HG02798 (cell line): ENCODE results near the gene EPB41L4B.

Source experiments
- ATAC-seq: cut with Tn5 transposase; IDR thresholded peaks from one replicate; pipeline ENCODE4 v1.9.1; 2021; ENCODE audit warnings: mild to moderate bottlenecking; ENCODE audit not compliant: unreplicated experiment, poor library complexity

EPB41L4B gene

GRCh38 chr9:109272745-109273144, 48.1 kb downstream of the EPB41L4B start:
- ATAC-seq: no peak

- ATAC-seq: no peak
Observed at GRCh38 chr9:109272045-109272444, 48.8 kb downstream of the EPB41L4B start.

GRCh38 chr9:109270971-109271925, 49.6 kb downstream of the EPB41L4B start:
- ATAC-seq: no peak

GRCh38 chr9:109270441-109270840, 50.4 kb downstream of the EPB41L4B start:
- no peak for ATAC-seq

- ATAC-seq: no peak
Observed at GRCh38 chr9:109269839-109270238, 51.0 kb downstream of the EPB41L4B start.

- no peak for ATAC-seq
Observed at GRCh38 chr9:109269081-109269480, 51.8 kb downstream of the EPB41L4B start.

GRCh38 chr9:109267555-109267954, 53.3 kb downstream of the EPB41L4B start:
- no peak for ATAC-seq

GRCh38 chr9:109264877-109265587, 55.8 kb downstream of the EPB41L4B start:
- ATAC-seq: no peak

- no peak for ATAC-seq
Observed at GRCh38 chr9:109263358-109263757, 57.5 kb downstream of the EPB41L4B start.

- ATAC-seq: no peak
Observed at GRCh38 chr9:109258481-109259302, 62.2 kb downstream of the EPB41L4B start.

- no peak for ATAC-seq
Observed at GRCh38 chr9:109256336-109256735, 64.5 kb downstream of the EPB41L4B start.

- no peak for ATAC-seq
Observed at GRCh38 chr9:109255394-109255793, 65.5 kb downstream of the EPB41L4B start.

GRCh38 chr9:109254317-109254716, 66.5 kb downstream of the EPB41L4B start:
- no peak for ATAC-seq

GRCh38 chr9:109253637-109254284, 67.1 kb downstream of the EPB41L4B start:
- no peak for ATAC-seq

- ATAC-seq: no peak
Observed at GRCh38 chr9:109253241-109253636, 67.6 kb downstream of the EPB41L4B start.

GRCh38 chr9:109252291-109252690, 68.6 kb downstream of the EPB41L4B start:
- no peak for ATAC-seq

GRCh38 chr9:109251776-109252106, 69.1 kb downstream of the EPB41L4B start:
- no peak for ATAC-seq

- ATAC-seq: no peak
Observed at GRCh38 chr9:109251080-109251775, 69.6 kb downstream of the EPB41L4B start.

- no peak for ATAC-seq
Observed at GRCh38 chr9:109250771-109251079, 70.1 kb downstream of the EPB41L4B start.

GRCh38 chr9:109250311-109250741, 70.5 kb downstream of the EPB41L4B start:
- ATAC-seq: no peak
